ENCODE data around the gene EIF1AX.

EIF1AX gene

DNA sequence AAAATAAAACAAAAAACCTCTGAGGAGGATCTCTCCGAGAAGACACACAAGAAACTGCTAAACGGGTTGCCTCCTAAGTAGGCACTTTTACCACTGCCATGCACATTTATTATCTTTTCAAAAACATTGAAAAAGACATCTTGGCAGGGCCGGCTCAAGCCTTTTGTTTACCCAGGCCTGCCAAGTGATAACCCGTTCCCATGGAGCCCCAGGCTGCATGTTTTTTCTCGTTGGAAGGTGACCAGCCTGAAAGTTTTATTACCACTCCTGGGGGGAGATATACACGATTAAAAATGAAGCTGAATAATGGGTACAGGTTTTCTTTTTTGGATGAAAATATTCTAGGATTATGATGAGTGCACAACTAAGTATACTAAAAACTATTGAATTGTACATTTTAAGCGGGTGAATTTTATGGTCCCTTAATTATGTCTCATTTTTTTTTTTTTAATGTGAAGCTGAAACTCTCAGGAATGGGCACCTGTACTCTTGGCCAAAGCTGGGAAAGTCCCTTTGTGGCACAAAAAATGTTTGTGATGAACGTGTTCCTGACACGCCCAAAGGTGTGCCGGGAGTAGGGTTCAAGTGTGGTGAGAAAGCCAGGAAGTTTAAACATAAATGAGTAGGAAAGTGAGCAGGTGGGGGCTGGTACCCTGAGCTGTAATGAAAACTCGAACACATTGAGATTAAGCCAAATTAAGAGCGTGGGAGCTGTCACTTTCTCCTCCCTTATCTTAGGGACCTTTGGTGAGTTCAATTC lies 23.4 kb downstream of the EIF1AX start:
- Histone ChIP-seq H3F3A (ENCODE audit: control insufficient read depth, insufficient read depth) (no peaks in the 10 kb centered on the region), H3K79me2 (ENCODE audit: control insufficient read depth, low read length) (no peaks in the 10 kb centered on the region), H3K9me2 (replicated peaks; ENCODE audit: control insufficient read depth, low read length) (no peaks in the 10 kb centered on the region), H3K27me3 (ENCODE audit: control insufficient read depth, low read length) (no peaks in the 10 kb centered on the region), H3K9me3 (ENCODE audit: control insufficient read depth, insufficient read depth, low read length) (no peaks in the 10 kb centered on the region), H3K4me3 (ENCODE audit: low read length) (no peak overlapping the region), H3K4me1 (ENCODE audit: control insufficient read depth, low read length) (no peaks in the 10 kb centered on the region), H4K20me1 (ENCODE audit: control insufficient read depth, insufficient read depth, low read depth, low read length) (no peaks in the 10 kb centered on the region), H3K27ac (ENCODE audit: low read depth, low read length) (no peak overlapping the region), H3K4me2 (ENCODE audit: low read length) (no peak overlapping the region), H3K36me3 (ENCODE audit: control insufficient read depth, low read length) (no peaks in the 10 kb centered on the region)
- TF ChIP-seq EZH2phosphoT487 (IDR thresholded peaks at IDR 0.05; ENCODE audit: borderline replicate concordance, low read length) = no peak
- TF ChIP-seq, protein P1, sequence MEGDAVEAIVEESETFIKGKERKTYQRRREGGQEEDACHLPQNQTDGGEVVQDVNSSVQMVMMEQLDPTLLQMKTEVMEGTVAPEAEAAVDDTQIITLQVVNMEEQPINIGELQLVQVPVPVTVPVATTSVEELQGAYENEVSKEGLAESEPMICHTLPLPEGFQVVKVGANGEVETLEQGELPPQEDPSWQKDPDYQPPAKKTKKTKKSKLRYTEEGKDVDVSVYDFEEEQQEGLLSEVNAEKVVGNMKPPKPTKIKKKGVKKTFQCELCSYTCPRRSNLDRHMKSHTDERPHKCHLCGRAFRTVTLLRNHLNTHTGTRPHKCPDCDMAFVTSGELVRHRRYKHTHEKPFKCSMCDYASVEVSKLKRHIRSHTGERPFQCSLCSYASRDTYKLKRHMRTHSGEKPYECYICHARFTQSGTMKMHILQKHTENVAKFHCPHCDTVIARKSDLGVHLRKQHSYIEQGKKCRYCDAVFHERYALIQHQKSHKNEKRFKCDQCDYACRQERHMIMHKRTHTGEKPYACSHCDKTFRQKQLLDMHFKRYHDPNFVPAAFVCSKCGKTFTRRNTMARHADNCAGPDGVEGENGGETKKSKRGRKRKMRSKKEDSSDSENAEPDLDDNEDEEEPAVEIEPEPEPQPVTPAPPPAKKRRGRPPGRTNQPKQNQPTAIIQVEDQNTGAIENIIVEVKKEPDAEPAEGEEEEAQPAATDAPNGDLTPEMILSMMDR (IDR thresholded peaks at IDR 0.05; ENCODE audit: low read depth, low read length, poor library complexity, severe bottlenecking) = no peak

DNA sequence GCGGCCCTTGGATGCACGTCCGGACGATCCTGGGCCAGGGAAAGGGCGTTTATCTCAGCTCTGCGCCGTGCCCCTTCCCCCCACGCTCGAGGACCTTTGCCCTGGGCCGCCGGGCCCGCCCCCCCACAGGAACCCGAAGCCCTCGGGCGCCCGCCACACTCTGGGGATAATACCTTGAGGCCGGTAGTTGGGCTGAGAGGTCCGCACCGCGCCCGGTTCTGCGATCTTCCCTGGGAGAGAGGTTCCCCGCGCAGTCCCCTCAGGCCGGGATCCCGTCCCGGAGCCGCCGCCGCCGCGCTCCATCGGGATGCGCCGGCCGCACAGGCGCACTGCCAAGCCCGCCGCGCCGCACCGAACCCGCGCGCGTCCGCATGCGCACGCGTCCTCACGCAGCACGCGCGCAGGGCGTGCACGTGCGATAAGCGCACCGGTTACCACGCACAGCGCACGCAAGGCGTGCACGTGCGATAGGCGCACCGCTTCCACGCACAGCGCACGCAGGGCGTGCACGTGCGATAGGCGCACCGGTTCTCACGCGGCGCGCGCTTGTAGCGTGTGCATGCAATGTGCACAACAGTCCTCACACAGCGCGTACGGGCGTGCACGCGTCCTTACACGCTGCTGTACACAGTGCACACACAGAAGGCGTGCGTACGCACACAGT lies 24.9 kb downstream of the EIF1AX start, which contains the start of gene MAP7D2:
Gene MAP7D2, minus strand, starts transcription at position 331 of the 664 bp plus-strand sequence. Its CDS starts 28 bp downstream, at position 303.
- no peaks in the 10 kb centered on the region for H3K9me2 ChIP-seq (replicated peaks; ENCODE audit: control insufficient read depth, low read length)
- TF ChIP-seq, protein P1 (IDR thresholded peaks at IDR 0.05; ENCODE audit: low read depth, low read length, poor library complexity, severe bottlenecking) = no peak
- no peak for TF ChIP-seq EZH2phosphoT487 (IDR thresholded peaks at IDR 0.05; ENCODE audit: borderline replicate concordance, low read length)
- no peak within 1 kb of the TSS for H3K27ac ChIP-seq (ENCODE audit: low read depth, low read length)
- no peaks in the 10 kb centered on the region for H3K27me3 ChIP-seq (ENCODE audit: control insufficient read depth, low read length)
- no peaks in the 10 kb centered on the region for H3K79me2 ChIP-seq (ENCODE audit: control insufficient read depth, low read length)
- H4K20me1 ChIP-seq (ENCODE audit: control insufficient read depth, insufficient read depth, low read depth, low read length) = no peaks in the 10 kb centered on the region
- H3K4me1 ChIP-seq (ENCODE audit: control insufficient read depth, low read length) = no peaks in the 10 kb centered on the region
- no peaks in the 10 kb centered on the region for H3K9me3 ChIP-seq (ENCODE audit: control insufficient read depth, insufficient read depth, low read length)
- H3F3A ChIP-seq (ENCODE audit: control insufficient read depth, insufficient read depth) = no peaks in the 10 kb centered on the region
- no peak within 1 kb of the TSS for H3K4me2 ChIP-seq (ENCODE audit: low read length)
- no peaks in the 10 kb centered on the region for H3K36me3 ChIP-seq (ENCODE audit: control insufficient read depth, low read length)
- H3K4me3 ChIP-seq (ENCODE audit: low read length) = no peak within 1 kb of the TSS

DNA sequence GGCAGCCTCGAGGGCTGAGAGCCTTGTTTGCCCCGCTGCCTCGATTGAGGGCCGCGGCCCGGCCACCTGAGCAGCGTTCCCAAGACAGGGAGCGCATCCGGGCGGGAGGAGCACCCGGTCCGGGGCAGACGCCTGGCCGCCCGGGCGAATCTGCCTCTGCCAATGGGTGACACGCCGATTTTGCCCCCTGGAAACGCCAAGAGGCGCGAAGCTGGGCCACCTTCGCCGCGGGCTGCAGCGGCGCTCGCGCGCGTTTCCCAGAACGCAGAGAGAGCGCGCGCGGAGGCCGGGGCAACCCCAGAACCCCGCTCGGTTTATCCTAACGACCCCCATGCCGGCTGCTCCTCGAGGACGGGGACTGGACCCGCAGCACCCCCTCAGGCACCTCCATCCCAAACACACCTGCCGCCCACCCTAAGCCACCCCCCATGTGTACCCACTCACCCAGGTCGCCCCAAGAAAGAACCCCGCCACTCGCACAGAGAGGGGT lies 25.5 kb downstream of the EIF1AX start:
- no peaks in the 10 kb centered on the region for H3K9me3 ChIP-seq (ENCODE audit: control insufficient read depth, insufficient read depth, low read length)
- H4K20me1 ChIP-seq (ENCODE audit: control insufficient read depth, insufficient read depth, low read depth, low read length) = no peaks in the 10 kb centered on the region
- no peaks in the 10 kb centered on the region for H3K27me3 ChIP-seq (ENCODE audit: control insufficient read depth, low read length)
- H3K9me2 ChIP-seq (replicated peaks; ENCODE audit: control insufficient read depth, low read length) = no peaks in the 10 kb centered on the region
- no peak overlapping the region for H3K27ac ChIP-seq (ENCODE audit: low read depth, low read length)
- TF ChIP-seq, protein P1 (IDR thresholded peaks at IDR 0.05; ENCODE audit: low read depth, low read length, poor library complexity, severe bottlenecking) = no peak
- no peak for TF ChIP-seq EZH2phosphoT487 (IDR thresholded peaks at IDR 0.05; ENCODE audit: borderline replicate concordance, low read length)
- H3F3A ChIP-seq (ENCODE audit: control insufficient read depth, insufficient read depth) = no peaks in the 10 kb centered on the region
- no peaks in the 10 kb centered on the region for H3K79me2 ChIP-seq (ENCODE audit: control insufficient read depth, low read length)
- H3K4me3 ChIP-seq (ENCODE audit: low read length) = no peak overlapping the region
- no peaks in the 10 kb centered on the region for H3K4me1 ChIP-seq (ENCODE audit: control insufficient read depth, low read length)
- no peaks in the 10 kb centered on the region for H3K36me3 ChIP-seq (ENCODE audit: control insufficient read depth, low read length)
- no peak overlapping the region for H3K4me2 ChIP-seq (ENCODE audit: low read length)
